CD4-positive, alpha-beta T cell treated with Interleukin-12 subunit alpha and Interleukin-12 subunit beta, for 1 hour (primary cell): ENCODE data around the gene LRRC4C.

Experiments
- DNase-seq: peaks from one replicate; pipeline ENCODE4 v3.0.0-alpha.2; 2020

The LRRC4C gene

GRCh38 chr11:41320653-41321052 lies 138.8 kb downstream of the LRRC4C start:
- DNase-seq, result no peak

- no peak for DNase-seq
Observed at GRCh38 chr11:41320238-41320637, 139.2 kb downstream of the LRRC4C start.

DNA sequence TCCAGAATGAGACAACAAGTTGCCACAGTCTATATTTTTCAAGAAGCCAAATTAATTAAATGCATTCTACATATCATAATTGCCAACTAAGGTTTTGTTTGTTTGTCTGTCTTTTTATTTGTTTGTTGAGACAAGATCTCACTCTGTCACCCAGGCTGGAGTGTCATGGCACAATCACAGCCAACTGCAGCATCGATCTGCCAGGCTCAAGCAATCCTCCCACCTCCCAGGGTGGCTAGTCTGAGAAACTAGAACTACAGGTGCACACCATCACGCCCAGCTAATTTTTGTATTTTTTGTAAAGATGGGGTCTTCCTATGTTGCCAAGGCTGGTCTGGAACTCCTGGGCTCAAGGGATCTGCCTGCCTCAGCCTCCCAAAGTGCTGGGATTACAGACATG lies 140.0 kb downstream of the LRRC4C start:
- no peak for DNase-seq

- no peak for DNase-seq
Observed at GRCh38 chr11:41316751-41317150, 142.7 kb downstream of the LRRC4C start.

GRCh38 chr11:41313226-41313625 lies 146.2 kb downstream of the LRRC4C start:
- no peak for DNase-seq

DNA sequence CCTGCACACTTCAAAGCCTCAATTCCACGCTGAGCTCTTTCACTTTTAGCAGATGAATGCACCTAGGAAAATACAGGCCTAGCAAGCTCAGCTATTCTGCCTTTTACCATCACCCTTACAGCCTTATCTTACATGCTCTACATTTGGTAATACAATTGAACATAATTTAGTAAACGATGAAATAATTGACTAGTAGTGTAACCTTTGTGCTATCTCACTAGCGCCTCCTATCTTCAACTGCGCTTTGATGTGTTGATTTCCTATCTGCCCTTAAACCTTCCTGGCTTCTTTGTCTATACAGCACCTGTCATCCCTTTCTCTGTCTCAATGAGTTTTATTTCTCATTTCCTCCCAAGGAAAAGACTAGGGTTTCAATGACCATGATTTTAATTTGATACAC lies 149.7 kb downstream of the LRRC4C start:
- DNase-seq, result no peak

DNA sequence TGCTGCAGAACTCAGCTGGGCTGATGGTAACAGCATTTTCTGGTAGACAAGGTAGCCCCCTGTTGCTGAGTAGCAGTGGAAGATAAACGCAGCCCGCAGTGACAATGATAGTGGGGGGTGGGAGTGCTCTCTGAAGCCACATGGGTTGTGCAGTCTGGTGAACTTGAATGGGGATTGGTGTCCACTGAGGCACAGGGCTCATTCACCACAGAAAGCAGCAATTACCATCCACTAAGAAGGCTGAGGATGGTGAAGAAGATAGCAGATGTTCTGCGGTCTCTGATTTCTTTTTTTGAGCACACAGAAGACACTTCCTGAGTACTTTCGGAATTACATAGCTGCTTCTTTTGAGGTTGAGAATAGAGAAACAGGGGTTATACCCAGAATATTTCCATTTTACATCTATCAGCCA lies 150.3 kb downstream of the LRRC4C start:
- no peak for DNase-seq

DNA sequence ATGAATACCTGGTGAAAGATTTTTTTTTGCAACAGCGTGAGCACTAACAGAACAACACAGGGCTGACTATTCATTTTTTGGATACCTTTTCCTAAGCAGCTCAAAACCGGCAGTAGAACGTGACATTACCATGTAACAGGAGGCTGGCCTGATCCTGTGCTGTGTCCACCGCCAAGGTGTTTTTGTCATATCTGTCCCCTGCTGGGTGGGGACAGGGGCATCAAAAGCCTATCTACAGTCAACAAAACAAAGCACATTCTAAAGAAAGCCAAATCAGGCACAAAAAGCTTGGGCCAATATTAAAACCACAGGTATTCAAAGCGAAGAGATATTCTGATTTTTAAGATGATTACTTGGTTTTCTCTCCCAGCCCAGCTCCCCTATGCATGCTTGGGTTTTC lies 151.2 kb downstream of the LRRC4C start:
- no peak for DNase-seq

GRCh38 chr11:41307296-41308080 lies 152.0 kb downstream of the LRRC4C start:
- no peak for DNase-seq

DNA sequence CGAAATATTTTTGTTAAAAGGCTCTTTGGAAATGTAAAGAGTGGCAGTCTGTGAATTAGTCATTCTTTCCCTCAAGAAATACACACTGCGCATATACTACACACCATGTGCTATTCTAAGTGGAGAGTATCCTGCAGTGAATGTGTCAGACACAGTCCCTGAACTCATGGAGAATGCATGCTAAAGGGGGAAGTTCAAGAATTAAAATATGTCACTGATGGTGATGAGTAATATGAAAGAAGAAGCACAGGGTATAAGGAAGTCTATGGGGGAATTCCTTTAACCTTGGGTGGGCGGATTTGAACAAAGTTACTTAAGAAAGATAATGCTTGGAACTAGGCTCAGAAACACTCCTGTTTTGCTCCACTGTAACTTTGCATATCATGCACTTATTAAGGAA lies 153.0 kb downstream of the LRRC4C start:
- DNase-seq, result no peak

DNA sequence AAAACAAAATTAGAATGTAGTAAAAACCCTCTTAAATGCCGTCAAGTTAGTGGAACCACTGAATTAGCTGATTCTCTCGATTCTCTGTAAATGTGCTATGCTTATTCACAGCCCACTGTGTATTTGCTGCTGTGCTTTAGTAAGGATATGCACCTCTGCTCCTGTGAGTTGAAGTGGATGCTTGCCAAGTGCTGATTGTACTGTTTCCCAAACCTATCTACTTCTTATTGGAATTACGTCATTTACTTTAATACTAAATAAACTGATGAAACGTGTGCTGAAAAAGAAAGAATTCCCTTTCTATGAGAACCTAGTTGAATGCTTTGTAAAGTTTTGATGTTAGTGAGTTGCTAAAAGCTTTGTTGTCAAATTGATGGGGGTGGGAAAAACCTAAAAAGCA lies 158.4 kb downstream of the LRRC4C start:
- no peak for DNase-seq

DNA sequence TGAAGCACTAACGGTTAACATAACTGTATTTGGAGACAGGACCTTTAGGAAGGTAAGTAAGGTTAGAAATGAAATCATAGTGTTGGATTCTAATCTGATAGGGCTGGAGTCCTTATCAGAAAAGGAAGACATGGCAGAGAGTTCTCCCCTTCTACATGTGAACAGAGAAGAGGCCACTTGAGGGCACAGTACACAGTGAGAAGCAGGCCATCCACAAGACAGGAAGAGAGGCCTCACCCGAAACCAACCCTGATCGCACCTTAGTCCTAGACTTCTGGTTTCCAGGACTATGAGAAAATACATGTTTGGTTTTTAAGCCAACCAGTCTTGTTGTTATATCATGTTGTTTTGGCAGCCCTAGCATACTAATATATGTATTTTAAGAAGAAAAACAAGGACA lies 170.0 kb downstream of the LRRC4C start:
- DNase-seq, result no peak

- DNase-seq, result no peak
Observed at GRCh38 chr11:41286751-41287150, 172.7 kb downstream of the LRRC4C start.

DNA sequence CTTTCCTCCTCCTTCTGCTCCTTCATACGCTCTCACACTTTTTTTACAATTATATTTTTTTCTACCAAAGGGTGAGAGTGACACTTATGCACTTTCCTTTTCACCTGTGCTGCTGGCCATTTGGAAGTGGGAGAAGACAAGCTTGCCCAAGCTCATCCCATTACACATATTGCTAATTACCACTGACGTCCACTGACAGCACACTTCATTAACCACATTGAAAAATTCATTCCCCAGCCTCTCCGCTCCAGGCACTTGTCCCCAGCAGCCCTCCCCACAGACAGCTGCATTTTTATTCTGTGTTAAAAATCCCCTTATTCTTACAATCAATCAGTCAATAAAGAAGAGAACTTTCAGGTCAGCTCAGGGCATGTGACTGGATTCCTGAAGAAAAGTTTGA lies 175.1 kb downstream of the LRRC4C start:
- DNase-seq, result no peak

DNA sequence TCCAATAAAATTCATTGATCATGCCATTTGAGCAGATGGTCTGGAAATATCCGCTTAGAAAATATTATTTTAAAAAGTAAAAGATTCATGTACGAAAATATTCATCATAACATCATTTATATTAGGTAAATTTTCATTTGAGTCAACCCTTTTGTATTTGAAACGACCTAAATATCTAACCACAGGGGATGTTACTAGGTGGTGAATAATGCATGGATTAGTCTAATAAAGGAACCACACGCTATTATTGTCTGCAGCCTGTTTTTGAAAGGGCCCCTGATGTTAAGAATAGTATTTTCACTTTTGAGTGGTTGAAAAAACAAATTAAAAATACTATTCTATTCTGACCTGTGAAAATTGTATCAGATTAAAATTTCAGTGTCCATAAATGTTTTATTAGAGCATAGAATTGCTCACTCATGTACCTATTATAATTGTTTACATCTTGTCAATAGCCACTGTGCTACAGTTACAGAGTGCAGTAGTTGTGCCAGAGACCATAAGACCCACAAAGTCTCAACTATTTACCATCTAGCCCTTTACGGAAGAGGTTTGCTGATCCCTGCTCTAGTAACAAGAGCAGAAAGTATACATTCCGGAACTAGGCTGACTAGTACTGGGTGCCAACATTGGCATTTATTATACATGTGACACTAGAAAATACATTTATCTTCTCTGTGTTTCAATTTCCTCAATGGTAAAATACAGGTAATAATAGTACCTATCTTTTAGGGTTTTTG lies 176.1 kb downstream of the LRRC4C start:
- DNase-seq, result no peak

GRCh38 chr11:41282395-41282794 lies 177.1 kb downstream of the LRRC4C start:
- no peak for DNase-seq

GRCh38 chr11:41281131-41281742 lies 178.2 kb downstream of the LRRC4C start:
- no peak for DNase-seq

DNA sequence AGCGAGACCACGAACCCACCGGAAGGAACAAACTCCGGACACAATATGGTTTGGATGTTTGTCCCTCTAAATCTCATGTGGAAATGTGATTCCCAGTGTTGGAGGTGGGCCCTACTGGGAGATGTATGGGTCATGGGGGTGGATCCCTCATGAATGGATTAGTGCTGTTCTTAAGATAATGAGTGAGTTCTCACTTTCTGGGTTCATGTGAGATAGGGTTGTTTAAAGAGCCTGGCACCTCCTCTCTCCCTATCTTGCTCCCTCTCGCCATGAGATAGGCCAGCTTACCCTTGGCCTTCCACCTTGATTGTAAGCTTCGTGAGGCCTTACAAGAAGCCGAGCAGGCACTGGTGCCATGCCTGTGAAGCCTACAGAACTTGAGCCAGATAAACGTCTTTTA lies 184.6 kb downstream of the LRRC4C start:
- DNase-seq, result no peak

DNA sequence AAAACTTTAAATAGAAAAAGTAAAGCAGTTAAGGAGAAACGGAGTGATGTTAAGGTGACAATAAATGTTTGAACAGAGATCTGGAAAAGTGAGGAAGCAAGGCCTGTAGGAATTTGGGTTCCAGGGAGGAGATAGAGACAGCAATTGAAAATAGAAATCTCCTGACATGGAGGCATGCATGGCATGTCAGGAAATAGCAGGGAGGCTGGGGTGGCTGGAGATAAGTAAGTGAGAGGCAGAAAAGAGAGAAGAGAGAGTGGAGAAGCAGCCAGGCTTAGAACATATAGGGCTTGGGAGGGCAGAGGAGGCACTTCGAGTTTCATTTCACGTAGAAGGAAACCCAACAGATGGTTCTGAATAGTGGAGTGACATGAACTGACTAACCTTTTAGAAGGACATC lies 185.5 kb downstream of the LRRC4C start:
- DNase-seq, result no peak

- DNase-seq, result no peak
Observed at GRCh38 chr11:41267451-41267850, 192.0 kb downstream of the LRRC4C start.

- no peak for DNase-seq
Observed at GRCh38 chr11:41256041-41256440, 203.4 kb downstream of the LRRC4C start.

- no peak for DNase-seq
Observed at GRCh38 chr11:41254966-41255365, 204.5 kb downstream of the LRRC4C start.

- no peak for DNase-seq
Observed at GRCh38 chr11:41250408-41250935, 209.0 kb downstream of the LRRC4C start.

- DNase-seq, result no peak
Observed at GRCh38 chr11:41247621-41248020, 211.8 kb downstream of the LRRC4C start.
